ENCODE data around the gene ELL2.

DNA sequence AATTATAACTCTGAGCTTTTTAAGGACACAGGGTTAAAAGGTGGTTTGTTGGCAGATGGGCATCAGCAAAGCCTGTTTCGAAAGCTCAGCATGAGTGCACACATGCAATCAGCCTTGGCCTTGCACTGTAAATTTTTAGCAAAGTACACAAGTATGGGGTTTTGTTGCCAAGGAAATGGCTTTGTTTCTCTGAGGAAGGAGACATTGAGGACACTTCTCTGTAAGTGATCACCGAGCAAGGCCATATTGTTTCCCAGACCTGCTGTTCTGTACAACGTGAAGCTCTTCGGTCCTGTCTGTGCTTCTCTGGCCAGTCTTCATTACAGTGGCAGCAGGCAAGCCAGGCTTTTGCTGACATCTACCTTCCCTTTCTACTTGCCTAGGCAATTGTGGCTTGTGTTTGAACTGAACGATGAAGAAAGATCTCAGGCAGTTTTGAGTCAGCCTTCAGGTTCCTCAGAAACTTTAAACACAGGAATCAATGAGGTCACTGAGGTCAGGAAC is 111.2 kb downstream of the ELL2 start:
- TF ChIP-seq, protein P1, sequence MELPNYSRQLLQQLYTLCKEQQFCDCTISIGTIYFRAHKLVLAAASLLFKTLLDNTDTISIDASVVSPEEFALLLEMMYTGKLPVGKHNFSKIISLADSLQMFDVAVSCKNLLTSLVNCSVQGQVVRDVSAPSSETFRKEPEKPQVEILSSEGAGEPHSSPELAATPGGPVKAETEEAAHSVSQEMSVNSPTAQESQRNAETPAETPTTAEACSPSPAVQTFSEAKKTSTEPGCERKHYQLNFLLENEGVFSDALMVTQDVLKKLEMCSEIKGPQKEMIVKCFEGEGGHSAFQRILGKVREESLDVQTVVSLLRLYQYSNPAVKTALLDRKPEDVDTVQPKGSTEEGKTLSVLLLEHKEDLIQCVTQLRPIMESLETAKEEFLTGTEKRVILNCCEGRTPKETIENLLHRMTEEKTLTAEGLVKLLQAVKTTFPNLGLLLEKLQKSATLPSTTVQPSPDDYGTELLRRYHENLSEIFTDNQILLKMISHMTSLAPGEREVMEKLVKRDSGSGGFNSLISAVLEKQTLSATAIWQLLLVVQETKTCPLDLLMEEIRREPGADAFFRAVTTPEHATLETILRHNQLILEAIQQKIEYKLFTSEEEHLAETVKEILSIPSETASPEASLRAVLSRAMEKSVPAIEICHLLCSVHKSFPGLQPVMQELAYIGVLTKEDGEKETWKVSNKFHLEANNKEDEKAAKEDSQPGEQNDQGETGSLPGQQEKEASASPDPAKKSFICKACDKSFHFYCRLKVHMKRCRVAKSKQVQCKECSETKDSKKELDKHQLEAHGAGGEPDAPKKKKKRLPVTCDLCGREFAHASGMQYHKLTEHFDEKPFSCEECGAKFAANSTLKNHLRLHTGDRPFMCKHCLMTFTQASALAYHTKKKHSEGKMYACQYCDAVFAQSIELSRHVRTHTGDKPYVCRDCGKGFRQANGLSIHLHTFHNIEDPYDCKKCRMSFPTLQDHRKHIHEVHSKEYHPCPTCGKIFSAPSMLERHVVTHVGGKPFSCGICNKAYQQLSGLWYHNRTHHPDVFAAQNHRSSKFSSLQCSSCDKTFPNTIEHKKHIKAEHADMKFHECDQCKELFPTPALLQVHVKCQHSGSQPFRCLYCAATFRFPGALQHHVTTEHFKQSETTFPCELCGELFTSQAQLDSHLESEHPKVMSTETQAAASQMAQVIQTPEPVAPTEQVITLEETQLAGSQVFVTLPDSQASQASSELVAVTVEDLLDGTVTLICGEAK (IDR thresholded peaks at IDR 0.05), result no peak
- TF ChIP-seq, protein P1 (CRISPR knock-in tag; IDR thresholded peaks at IDR 0.05), result no peak
- TF ChIP-seq JUND (IDR thresholded peaks at IDR 0.05; ENCODE audit: borderline replicate concordance, low read depth, low read length) (no peak), JUND (tag; IDR thresholded peaks at IDR 0.05; ENCODE audit: borderline replicate concordance, low read depth, low read length) (no peak), NFATC3 (IDR thresholded peaks at IDR 0.05) (no peak), MEIS2 (IDR thresholded peaks at IDR 0.05; ENCODE audit: partially characterized antibody) (no peak)
- TF ChIP-seq, protein P2, sequence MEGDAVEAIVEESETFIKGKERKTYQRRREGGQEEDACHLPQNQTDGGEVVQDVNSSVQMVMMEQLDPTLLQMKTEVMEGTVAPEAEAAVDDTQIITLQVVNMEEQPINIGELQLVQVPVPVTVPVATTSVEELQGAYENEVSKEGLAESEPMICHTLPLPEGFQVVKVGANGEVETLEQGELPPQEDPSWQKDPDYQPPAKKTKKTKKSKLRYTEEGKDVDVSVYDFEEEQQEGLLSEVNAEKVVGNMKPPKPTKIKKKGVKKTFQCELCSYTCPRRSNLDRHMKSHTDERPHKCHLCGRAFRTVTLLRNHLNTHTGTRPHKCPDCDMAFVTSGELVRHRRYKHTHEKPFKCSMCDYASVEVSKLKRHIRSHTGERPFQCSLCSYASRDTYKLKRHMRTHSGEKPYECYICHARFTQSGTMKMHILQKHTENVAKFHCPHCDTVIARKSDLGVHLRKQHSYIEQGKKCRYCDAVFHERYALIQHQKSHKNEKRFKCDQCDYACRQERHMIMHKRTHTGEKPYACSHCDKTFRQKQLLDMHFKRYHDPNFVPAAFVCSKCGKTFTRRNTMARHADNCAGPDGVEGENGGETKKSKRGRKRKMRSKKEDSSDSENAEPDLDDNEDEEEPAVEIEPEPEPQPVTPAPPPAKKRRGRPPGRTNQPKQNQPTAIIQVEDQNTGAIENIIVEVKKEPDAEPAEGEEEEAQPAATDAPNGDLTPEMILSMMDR (IDR thresholded peaks at IDR 0.05 in 2 of 3, conservative IDR thresholded peaks at IDR 0.05 in 1 of 3; ENCODE audit: insufficient read depth in 2 of 3, low read depth in 1 of 3, low read length in 3 of 3), result no peak

All from K562 (cell line).